Measurements from ENCODE around the gene CAMK2B.

DNA sequence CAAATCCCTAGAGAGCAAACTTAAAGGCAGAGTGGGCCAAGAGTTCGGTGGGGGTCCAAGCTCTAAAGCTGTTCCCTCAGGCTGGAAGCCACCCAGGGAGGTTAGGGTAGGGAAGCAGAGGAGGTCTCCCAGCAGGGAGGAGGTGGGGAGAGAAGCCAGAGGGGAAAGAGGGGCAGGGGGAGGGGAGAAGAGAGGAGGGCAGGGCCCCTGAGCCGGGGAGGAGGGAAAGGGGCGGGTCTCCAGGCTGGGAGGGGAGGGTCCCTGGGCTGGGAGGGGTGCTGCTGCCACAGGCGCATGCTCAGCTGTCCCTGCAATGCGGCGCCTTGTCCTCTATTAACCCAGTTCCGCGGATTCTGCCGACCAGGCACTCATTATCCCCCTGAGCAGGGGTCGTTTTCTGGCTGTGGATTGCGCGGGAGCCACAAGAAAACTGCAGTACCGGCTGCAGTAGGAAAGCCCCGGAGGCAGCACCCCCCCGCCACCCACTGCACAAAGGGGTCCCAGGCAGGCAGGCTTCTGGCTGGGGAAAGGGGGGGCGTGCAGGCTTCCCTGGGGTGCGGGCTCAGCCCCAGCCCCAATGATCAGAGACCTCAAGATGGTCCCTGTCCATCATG is 49.3 kb downstream of the CAMK2B start:
- no peak for TF ChIP-seq POLR2A (IDR thresholded peaks at IDR 0.05)
- TF ChIP-seq, protein P1, sequence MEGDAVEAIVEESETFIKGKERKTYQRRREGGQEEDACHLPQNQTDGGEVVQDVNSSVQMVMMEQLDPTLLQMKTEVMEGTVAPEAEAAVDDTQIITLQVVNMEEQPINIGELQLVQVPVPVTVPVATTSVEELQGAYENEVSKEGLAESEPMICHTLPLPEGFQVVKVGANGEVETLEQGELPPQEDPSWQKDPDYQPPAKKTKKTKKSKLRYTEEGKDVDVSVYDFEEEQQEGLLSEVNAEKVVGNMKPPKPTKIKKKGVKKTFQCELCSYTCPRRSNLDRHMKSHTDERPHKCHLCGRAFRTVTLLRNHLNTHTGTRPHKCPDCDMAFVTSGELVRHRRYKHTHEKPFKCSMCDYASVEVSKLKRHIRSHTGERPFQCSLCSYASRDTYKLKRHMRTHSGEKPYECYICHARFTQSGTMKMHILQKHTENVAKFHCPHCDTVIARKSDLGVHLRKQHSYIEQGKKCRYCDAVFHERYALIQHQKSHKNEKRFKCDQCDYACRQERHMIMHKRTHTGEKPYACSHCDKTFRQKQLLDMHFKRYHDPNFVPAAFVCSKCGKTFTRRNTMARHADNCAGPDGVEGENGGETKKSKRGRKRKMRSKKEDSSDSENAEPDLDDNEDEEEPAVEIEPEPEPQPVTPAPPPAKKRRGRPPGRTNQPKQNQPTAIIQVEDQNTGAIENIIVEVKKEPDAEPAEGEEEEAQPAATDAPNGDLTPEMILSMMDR (IDR thresholded peaks at IDR 0.05): no peak
